ENCODE results near the gene BTN3A1.

DNA sequence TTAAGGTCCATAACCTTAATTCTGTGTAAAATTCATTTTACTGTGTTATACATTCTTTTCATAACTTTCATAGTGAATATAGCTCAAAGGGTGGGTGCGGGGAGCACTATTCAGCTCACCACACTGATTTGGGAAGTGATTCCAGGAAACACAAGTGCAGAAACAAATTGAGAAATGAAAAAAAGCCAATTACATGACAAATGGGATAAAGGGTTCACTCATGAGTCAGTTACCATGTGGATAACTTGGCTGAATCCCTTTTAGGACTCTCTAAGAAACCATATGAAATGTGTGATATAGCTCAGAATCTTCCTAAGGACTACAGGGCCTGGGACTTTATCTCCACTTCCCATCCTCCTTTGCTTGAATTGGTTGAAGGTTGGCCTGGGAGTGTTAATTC is 52.6 kb downstream of the BTN3A1 start:
- TF ChIP-seq, protein P1, sequence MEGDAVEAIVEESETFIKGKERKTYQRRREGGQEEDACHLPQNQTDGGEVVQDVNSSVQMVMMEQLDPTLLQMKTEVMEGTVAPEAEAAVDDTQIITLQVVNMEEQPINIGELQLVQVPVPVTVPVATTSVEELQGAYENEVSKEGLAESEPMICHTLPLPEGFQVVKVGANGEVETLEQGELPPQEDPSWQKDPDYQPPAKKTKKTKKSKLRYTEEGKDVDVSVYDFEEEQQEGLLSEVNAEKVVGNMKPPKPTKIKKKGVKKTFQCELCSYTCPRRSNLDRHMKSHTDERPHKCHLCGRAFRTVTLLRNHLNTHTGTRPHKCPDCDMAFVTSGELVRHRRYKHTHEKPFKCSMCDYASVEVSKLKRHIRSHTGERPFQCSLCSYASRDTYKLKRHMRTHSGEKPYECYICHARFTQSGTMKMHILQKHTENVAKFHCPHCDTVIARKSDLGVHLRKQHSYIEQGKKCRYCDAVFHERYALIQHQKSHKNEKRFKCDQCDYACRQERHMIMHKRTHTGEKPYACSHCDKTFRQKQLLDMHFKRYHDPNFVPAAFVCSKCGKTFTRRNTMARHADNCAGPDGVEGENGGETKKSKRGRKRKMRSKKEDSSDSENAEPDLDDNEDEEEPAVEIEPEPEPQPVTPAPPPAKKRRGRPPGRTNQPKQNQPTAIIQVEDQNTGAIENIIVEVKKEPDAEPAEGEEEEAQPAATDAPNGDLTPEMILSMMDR (conservative IDR thresholded peaks at IDR 0.05; ENCODE audit: low read length): no peak
- TF ChIP-seq EZH2phosphoT487 (IDR thresholded peaks at IDR 0.05; ENCODE audit: borderline replicate concordance, low read depth, low read length): no peak

Measured in OCI-LY7 (cell line).